OCI-LY3 (cell line): ENCODE data around the gene ATXN7.

ENCODE experiments used
- H2AFZ ChIP-seq: fragments of 200-600, 300-600 bp; shearing (Covaris generic); 2 replicates; pipeline ENCODE4 v1.6.0; 2014; ENCODE audit warnings: antibody characterized with exemption, low read depth, low read length
- H3K27ac ChIP-seq: fragments of 200-600, 300-600 bp; sonication (generic); 2 replicates; pipeline ENCODE4 v1.5.1; 2014; ENCODE audit warnings: mild to moderate bottlenecking, low read length, moderate library complexity, mixed read lengths
- H3K27me3 ChIP-seq: fragments of 200-600, 300-600 bp; sonication (generic); 2 replicates; pipeline ENCODE4 v1.6.1; 2014; ENCODE audit warnings: low read depth, low read length, mixed read lengths
- H3K36me3 ChIP-seq: fragments of 200-600, 300-600 bp; sonication (generic); replicated peaks from 2 replicates; pipeline ENCODE3; 2014; ENCODE audit warnings: low read depth, low read length, mixed read lengths
- H3K4me1 ChIP-seq: fragments of 300-600, 200-600 bp; sonication (generic); 2 replicates; pipeline ENCODE4 v1.6.1; 2014; ENCODE audit warnings: low read length, mixed read lengths
- H3K4me2 ChIP-seq: fragments of 200-600, 300-600 bp; sonication (generic); 2 replicates; pipeline ENCODE4 v1.6.1; 2014; ENCODE audit warnings: low read length, mixed read lengths
- H3K4me3 ChIP-seq: fragments of 300-600, 200-600 bp; sonication (generic); 2 replicates; pipeline ENCODE4 v1.5.1; 2014; ENCODE audit warnings: antibody characterized with exemption, mild to moderate bottlenecking, low read length, moderate library complexity
- H3K79me2 ChIP-seq: fragments of 300-600, 200-600 bp; shearing (Covaris generic); 2 replicates; pipeline ENCODE4 v1.6.1; 2014; ENCODE audit warnings: mild to moderate bottlenecking, low read length, mixed read lengths
- H3K9ac ChIP-seq: fragments of 300-600, 200-600 bp; shearing (Covaris generic); 2 replicates; pipeline ENCODE4 v1.6.0; 2014; ENCODE audit warnings: mild to moderate bottlenecking, low read length, moderate library complexity
- H3K9me3 ChIP-seq: fragments of 200-600, 300-600 bp; shearing (Covaris generic); 2 replicates; pipeline ENCODE4 v1.6.1; 2014; ENCODE audit warnings: low read length, mixed read lengths; ENCODE audit not compliant: insufficient read depth
- H4K20me1 ChIP-seq: fragments of 200-600, 300-600 bp; sonication (generic); 2 replicates; pipeline ENCODE4 v1.6.1; 2016; ENCODE audit warnings: low read length, mixed read lengths; ENCODE audit not compliant: insufficient read depth
- CTCF ChIP-seq: fragments of 200-600, 300-600 bp; sonication (generic); IDR thresholded peaks from 2 replicates; pipeline ENCODE4 v1.5.1; 2014; ENCODE audit warnings: antibody characterized with exemption, low read length, low read depth
- EZH2phosphoT487 ChIP-seq: fragments of 200-600 bp; shearing (Covaris generic); IDR thresholded peaks from 2 replicates; pipeline ENCODE4 v1.6.1; 2018; ENCODE audit warnings: antibody characterized with exemption, mixed run types, low read depth

ATXN7 gene

GRCh38 chr3:63818282-63819150 is 45.2 kb upstream of the ATXN7 start:
- Histone ChIP-seq H3K9me3 (no peaks in the 10 kb centered on the region), H3K4me1 (no peaks in the 10 kb centered on the region), H3K79me2 (no peaks in the 10 kb centered on the region), H3K36me3 (peaks cover 3% of the 10 kb centered on the region), H3K27me3 (no peaks in the 10 kb centered on the region), H3K9ac (no peak overlapping the region), H3K4me3 (no peak overlapping the region), H3K4me2 (no peak overlapping the region), H4K20me1 (no peaks in the 10 kb centered on the region), H3K27ac (no peak overlapping the region), H2AFZ (no peak overlapping the region)
- TF ChIP-seq EZH2phosphoT487: no peak
- peak; percentile 93 for TF ChIP-seq CTCF

- no peak within 1 kb of the TSS for H3K4me3 ChIP-seq
- H3K27ac ChIP-seq: no peak within 1 kb of the TSS
- H4K20me1 ChIP-seq: no peaks in the 10 kb centered on the region
- H3K4me1 ChIP-seq: no peaks in the 10 kb centered on the region
- TF ChIP-seq EZH2phosphoT487 (no peak), CTCF (no peak)
- no peaks in the 10 kb centered on the region for H3K27me3 ChIP-seq
- H2AFZ ChIP-seq: no peak within 1 kb of the TSS
- no peaks in the 10 kb centered on the region for H3K9me3 ChIP-seq
- no peaks in the 10 kb centered on the region for H3K79me2 ChIP-seq
- H3K36me3 ChIP-seq: no peaks in the 10 kb centered on the region
- no peak within 1 kb of the TSS for H3K4me2 ChIP-seq
- H3K9ac ChIP-seq: no peak within 1 kb of the TSS
Observed at GRCh38 chr3:63819151-63819398, 44.6 kb upstream of the ATXN7 start, which contains the start of gene C3orf49. Gene C3orf49, plus strand, starts transcription at chr3:63819299. Its CDS starts 173 bp downstream, at chr3:63819472.

DNA sequence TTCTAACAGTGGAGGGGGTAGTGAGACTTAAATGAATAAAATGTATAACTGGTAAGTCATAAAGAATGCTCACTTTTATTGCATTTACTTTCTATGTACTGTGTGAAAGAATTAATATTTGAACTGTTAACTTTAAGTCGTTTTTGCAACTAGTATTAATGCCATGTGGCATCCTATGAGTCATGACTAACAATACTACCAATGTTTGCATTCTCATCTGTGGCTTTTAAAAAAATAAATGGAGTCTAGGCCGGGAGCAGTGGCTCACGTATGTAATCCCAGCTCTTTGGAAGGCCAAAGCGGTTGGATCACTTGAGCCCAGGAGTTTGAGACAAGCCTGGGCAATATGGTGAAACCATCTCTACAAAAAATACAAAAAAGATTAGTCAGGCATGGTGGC is 39.4 kb upstream of the ATXN7 start:
- no peak overlapping the region for H2AFZ ChIP-seq
- H3K4me1 ChIP-seq: no peaks in the 10 kb centered on the region
- H3K4me3 ChIP-seq: no peak overlapping the region
- peaks cover 2% of the 10 kb centered on the region for H3K36me3 ChIP-seq
- no peaks in the 10 kb centered on the region for H3K79me2 ChIP-seq
- no peak overlapping the region for H3K27ac ChIP-seq
- no peak overlapping the region for H3K9ac ChIP-seq
- TF ChIP-seq CTCF (no peak), EZH2phosphoT487 (no peak)
- no peak overlapping the region for H3K4me2 ChIP-seq
- H3K9me3 ChIP-seq: no peaks in the 10 kb centered on the region
- no peaks in the 10 kb centered on the region for H4K20me1 ChIP-seq
- H3K27me3 ChIP-seq: no peaks in the 10 kb centered on the region

DNA sequence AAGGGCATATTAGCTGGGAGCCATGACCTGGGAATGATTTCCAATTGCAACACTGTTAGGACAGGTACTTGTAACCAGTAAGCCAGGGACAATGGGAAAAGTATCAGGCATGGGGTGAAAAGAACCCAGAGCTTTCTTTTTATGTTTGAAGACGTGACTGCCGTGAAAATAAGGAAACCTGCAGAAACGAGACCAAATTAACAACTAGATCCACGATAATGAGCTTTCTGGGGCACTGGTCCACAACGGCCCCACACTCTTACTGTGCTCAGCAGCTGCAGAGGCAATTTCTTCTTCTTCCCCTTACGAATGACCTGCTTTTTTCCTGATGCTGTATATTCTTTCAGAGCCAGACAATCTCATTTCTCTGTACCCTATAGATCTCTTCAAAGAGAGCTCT is 33.1 kb upstream of the ATXN7 start:
- Histone ChIP-seq H4K20me1 (no peaks in the 10 kb centered on the region), H3K9me3 (no peaks in the 10 kb centered on the region), H3K79me2 (no peaks in the 10 kb centered on the region), H3K4me3 (no peak overlapping the region), H3K36me3 (peaks cover 34% of the 10 kb centered on the region), H3K4me1 (no peaks in the 10 kb centered on the region), H3K4me2 (no peak overlapping the region), H3K9ac (no peak overlapping the region), H2AFZ (no peak overlapping the region), H3K27me3 (no peaks in the 10 kb centered on the region), H3K27ac (no peak overlapping the region)
- TF ChIP-seq EZH2phosphoT487 (no peak), CTCF (no peak)
